RPMI7951 (cell line): Measurements from ENCODE around the gene HMX1. TPM values are rescaled to one million over a fixed set of nuclear protein-coding genes. Genes with fewer than 3 reads are reported as not detected.
A peak's percentile ranks its signal among the peaks of the same experiment; 100 is the strongest.

Source experiments
- DNase-seq: peaks from one replicate; pipeline ENCODE4 v3.0.0-alpha.2; 2012; ENCODE audit warnings: low read depth
- total RNA-seq: library from RNA; depleted of rRNA; stranded (reverse); fragments of >200 nt; shearing (Covaris generic); gene quantifications from 2 replicates; pipeline ENCODE4 v1.2.3, GENCODE V29; 2014

HMX1 gene
- total RNA-seq, 1 experiment from 2014 or later: not detected

- DNase-seq: no peak
Observed at GRCh38 chr4:8856835-8857621, 14.6 kb downstream of the HMX1 start.

- no peak for DNase-seq
Observed at GRCh38 chr4:8855818-8856245, 15.8 kb downstream of the HMX1 start.

- DNase-seq: peak; percentile 28
Observed at GRCh38 chr4:8854931-8855330, 16.7 kb downstream of the HMX1 start.

DNA sequence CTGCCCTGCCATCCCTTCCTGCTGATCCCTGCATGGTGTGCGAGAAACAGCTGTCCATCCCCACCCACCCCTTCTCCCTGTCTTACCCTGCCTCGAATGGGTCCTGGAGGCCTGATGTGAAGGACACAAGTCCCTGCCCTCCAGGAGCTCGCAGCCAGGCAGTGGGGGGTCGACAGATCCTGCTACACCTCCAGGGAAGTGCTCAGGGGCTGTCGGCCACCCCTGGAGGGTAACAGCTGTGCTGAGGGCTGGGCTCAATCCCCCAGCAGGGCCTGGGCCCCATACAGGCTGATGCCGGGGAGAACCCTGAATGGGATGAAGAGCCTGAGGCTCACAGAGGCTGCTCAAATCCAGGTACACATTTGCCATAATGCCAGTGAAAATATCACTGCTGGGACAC, 17.6 kb downstream of the HMX1 start:
- no peak for DNase-seq

GRCh38 chr4:8853249-8853648, 18.4 kb downstream of the HMX1 start:
- DNase-seq: no peak

- no peak for DNase-seq
Observed at GRCh38 chr4:8852118-8852704, 19.4 kb downstream of the HMX1 start.

GRCh38 chr4:8851321-8852117, 20.1 kb downstream of the HMX1 start:
- no peak for DNase-seq

- no peak for DNase-seq
Observed at GRCh38 chr4:8850830-8851188, 20.8 kb downstream of the HMX1 start.

DNA sequence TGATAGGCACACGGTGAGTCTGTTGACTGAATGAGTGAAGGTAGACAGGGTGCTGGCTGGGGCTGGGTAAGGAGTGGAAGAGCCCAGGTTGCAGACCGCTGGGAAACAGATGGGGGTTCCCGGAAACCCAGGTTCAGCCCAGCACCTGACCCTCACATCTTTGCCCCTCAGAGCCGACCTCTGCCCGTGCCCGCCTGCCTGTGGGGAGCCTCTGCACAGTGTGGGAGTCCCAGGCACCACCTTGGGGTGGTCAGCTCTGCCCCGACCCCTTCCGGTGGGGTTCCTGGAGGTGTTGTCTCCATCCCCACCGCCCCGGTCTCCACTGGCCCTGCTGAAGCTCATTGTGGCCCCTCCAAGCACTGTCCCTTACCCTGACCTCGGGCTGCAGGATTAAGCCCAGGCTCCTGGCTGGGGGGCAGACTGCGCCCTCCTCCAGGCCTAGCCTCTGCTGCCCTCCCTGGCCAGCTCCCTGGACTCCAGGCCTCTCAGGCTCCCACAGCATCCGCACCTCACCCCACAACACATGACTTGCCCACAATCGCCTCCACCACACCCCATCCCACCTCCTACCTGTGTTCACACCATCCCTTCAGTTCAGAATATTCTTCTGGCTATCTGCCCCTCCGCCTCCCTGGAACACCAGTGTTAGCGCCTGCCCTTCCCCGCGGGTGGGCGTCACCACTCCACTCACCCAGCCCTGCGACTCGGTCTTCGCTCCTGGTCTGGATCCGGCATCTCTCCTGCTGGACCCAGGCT, 21.4 kb downstream of the HMX1 start:
- no peak for DNase-seq

DNA sequence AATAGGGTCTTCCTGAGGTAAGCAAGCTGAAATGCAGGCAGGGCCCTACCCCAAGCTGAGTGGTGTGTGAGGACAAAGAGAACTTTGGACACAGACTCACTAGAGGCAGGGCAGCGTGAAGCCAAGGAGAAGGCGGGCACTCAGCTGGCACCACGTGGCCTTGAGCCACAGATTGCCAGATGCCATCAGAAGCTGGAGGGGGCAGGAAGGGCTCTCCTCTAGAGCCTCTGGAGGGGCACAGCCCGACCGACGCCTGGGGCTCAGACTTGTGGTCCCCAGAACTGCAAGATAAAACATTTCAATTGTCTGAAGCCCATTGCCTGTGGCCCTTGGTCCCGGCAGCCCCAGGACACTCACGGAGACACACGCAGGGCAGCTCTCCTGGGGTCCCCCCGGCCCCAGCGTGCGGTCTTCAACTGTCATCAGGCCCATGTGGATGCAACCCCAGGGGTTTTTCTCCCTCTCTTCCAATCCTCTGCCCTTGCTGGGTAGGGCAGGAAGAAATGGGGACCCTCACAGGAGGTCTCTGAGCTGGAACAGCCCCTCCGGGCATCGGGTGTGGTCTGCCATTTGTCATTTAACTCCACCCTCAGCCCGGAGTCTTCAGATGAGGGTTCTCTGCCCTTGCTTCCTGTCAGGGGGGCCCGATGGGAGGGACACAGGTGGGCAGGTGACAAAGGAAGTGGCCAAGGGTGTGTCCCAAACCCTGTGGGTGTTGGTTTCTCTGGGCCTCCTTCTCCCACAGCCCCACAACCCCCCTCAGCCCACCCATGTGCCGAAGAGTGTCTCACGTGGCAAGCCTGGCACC, 22.2 kb downstream of the HMX1 start:
- DNase-seq: no peak

DNA sequence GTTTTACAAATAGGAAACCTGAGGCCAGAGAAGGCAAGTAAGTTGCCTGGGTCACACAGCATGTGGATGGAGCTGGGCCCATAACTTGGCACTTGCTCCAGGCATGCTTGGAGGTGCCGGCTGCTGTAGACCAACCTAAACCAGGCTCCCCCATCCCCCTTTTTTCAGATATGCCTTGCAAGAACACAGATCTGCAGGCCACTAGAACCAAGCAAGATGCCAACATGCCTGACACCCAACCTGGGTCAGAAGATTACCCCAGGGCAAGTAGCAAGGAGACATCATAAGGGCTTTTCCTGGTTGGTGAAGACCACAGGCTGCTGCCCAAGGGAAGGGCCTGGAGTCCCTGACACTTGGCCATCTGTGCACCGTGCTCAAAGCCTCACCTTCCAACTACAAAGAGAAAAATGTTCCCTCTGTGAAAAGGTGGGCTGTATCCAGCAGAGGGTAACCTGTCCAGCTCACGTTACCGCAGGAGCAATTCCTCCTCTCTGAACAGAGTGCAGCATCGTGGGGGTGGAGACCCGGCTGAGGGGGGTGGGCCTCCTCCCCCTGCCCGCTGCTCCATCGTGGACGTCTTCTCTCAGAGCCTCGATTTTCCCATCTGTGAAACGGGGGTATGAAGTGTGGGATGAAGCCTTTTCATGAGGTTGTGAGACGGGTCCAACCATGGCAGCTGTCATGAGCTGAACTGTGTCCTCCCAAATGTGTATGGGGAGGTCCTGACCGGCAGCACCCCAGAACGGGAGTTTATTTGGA, 23.0 kb downstream of the HMX1 start:
- no peak for DNase-seq

DNA sequence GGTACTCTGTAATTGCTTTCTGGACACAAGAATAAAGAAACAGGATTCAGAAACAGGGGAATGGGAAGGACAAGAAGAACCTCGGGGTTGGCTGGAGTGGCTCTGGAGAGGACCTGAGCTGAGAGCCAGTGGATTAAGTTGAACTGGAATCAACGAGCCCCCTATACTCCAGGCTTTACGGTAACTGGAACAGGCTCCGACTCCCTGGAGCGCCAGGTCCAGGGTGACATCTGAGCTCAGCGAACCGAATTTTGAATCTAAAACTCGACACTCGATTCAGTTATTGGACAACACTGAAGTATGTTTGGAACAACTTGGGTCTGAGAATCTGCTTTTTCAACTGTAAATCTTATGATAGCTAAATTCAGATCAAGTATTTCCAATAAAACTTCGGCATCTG, 23.9 kb downstream of the HMX1 start:
- peak; percentile 7 for DNase-seq

DNA sequence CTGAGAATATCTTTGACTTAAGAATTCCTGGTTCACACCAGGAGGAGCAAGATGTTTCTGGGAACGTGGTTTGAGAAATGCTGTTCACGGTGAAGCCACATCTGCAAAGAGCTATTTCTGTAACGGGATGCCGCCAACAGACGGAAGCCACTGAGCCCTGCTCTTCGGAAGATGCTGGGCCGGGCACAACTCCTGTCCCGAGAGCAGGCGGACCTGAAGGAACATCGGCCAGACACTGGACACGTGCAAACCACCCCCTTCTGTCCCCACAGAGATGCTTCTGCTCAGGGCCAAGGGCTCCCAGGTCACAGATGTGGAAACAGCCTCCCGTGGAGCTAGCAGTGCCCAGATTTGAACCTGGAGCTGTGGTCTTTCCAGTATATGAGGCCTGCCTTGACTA, 24.3 kb downstream of the HMX1 start:
- DNase-seq: no peak

DNA sequence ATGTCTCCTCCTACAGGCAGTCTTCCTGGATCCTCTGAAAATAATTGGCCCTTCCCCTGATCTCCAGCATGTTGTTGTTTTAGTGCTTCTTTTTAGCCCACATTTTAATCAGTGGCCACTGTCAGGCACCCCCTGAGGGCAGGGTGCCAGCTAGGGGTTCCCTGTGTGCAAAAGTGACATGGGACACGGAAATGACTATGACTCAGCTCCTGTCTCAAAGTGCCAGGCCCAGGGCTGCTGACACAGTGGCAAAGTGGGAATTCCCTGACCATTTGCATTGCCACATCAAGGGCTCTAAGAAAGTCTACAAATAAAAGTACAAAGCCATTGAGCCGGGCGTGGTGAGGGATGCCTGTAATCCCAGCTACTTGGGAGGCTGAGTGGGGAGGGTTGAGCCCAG, 24.8 kb downstream of the HMX1 start:
- no peak for DNase-seq

- DNase-seq: no peak
Observed at GRCh38 chr4:8846046-8846720, 25.5 kb downstream of the HMX1 start.

- no peak for DNase-seq
Observed at GRCh38 chr4:8844976-8845690, 26.5 kb downstream of the HMX1 start.

GRCh38 chr4:8843597-8843996, 28.0 kb downstream of the HMX1 start:
- DNase-seq: no peak

DNA sequence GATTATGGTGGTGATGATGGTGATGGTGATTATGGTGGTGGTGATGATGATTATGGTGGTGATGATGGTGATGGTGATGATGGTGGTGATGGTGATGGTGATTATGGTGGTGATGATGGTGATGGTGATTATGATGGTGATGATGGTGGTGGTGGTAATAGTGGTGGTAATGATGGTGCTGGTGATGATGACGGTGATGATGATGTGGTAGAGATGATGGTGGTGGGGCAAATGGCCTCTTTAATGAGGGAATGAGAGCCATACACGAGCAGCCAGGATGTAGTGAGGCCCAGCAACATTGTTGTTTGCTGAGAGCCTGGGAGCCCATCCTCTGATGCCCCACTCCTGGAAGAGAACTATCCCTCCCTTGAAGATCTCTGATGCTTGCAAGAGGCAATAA, 29.0 kb downstream of the HMX1 start:
- no peak for DNase-seq

- DNase-seq: no peak
Observed at GRCh38 chr4:8841678-8842268, 29.9 kb downstream of the HMX1 start.
